ENCODE measurements around the gene ZBTB7A.

- peak in 1 of 2 donors; percentile 43 for TF ChIP-seq POLR2A (IDR thresholded peaks at IDR 0.05)
- TF ChIP-seq CTCF (IDR thresholded peaks at IDR 0.05): no peak
These were observed 1.1 kb downstream of the ZBTB7A start for GRCh38 chr19:4065430-4066175.

All from adrenal gland (tissue), 5 donors.